Measurements from ENCODE around the gene BTG3. TPM values are rescaled to one million over a fixed set of nuclear protein-coding genes. Genes with fewer than 3 reads are reported as not detected.

The BTG3 gene
- total RNA-seq, 5 donors from 2014 or later (not counting 1 experiment from before 2014, with no cell fraction given) = 10.4 to 79.5 (median 17.6) TPM

DNA sequence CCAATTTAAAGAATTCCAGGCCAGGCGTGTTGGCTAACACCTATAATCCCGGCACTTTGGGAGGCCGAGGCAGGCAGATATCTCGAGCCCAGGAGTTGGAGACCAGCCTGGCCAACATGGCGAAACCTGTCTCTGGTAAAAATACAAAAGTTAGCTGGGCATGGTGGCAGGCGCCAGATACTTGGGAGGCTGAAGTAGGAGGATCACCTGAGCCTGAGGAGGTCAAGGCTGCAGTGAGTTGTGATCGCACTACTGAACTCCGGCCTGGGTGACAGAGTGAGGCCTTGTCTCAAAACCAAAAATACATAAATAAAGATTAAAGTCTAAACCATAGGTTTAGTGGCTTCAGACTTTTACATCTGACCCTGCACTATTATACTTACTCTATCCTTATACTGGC, 32.4 kb downstream of the BTG3 start:
- no peaks in the 10 kb centered on the region for H3K36me3 Mint-ChIP-seq
- no peak overlapping the region for H3K4me3 ChIP-seq (ENCODE audit: control insufficient read depth in 1 of 2, extremely low read depth in 1 of 2, low read length in 1 of 2)
- peaks cover 0 to under 1% of the 10 kb centered on the region in 2 experiments for H3K27me3 ChIP-seq (replicated peaks in 1 of 2; ENCODE audit: control insufficient read depth in 2 of 2, extremely low read depth in 1 of 2, insufficient read depth in 2 of 2, low read length in 1 of 2)
- H3K4me1 ChIP-seq (ENCODE audit: control insufficient read depth in 1 of 2, extremely low read depth in 1 of 2, insufficient read depth in 2 of 2, low read length in 2 of 2) = no peaks in the 10 kb centered on the region
- H3K27me3 Mint-ChIP-seq = no peaks in the 10 kb centered on the region
- H3K27ac ChIP-seq (ENCODE audit: low read length) = no peak overlapping the region
- H3K4me3 Mint-ChIP-seq = no peak overlapping the region
- H3K4me1 Mint-ChIP-seq = no peaks in the 10 kb centered on the region
- H3K36me3 ChIP-seq (ENCODE audit: control insufficient read depth in 2 of 2, extremely low read depth in 1 of 2, insufficient read depth in 1 of 2, low read length in 1 of 2) = no peaks in the 10 kb centered on the region
- ChIA-PET POLR2A (no interaction called here), CTCF (interaction anchor here in 1 of 2 donors (1.3 kb wide), 1 partner anchor 194 kb away, joined by 3 read pairs; no protein-coding TSS in a partner anchor)
- no peaks in the 10 kb centered on the region for H3K9me3 ChIP-seq
- no peak for ATAC-seq (replicated peaks in 1 of 4)
- no peak for DNase-seq
- WGBS (ENCODE audit: insufficient coverage) = 87% methylated on average over 6 of the region's 8 CpGs
- no peak overlapping the region for H3K27ac Mint-ChIP-seq
- no peaks in the 10 kb centered on the region for H3K9me3 Mint-ChIP-seq

DNA sequence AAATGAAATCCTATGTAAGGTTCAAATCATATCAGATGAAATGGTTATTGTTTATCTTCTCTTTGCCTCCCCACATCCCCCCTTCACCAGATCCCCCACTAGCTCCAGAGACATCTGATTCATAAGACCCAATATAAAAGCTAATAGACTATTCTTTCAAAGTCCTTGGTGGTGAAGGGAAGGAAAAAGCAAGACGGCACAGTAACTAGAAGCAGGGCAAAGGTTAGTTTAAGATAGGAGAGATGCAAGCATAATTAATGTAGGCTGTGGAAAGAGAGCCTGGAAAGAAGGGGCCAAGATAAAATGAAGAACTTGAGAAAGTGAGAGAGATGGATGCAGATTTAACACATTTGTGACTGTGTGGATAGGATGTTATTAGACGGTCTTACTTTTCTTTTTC, 33.8 kb downstream of the BTG3 start:
- POLR2A ChIA-PET = interaction anchor here in 1 of 2 donors (0.6 kb wide), 1 partner anchor 205 kb away, joined by 12 read pairs; no protein-coding TSS in a partner anchor
- no peak overlapping the region for H3K27ac Mint-ChIP-seq
- no peaks in the 10 kb centered on the region for H3K4me1 Mint-ChIP-seq
- Histone ChIP-seq H3K4me1 (ENCODE audit: control insufficient read depth in 1 of 2, extremely low read depth in 1 of 2, insufficient read depth in 2 of 2, low read length in 2 of 2) (no peaks in the 10 kb centered on the region), H3K9me3 (no peaks in the 10 kb centered on the region), H3K36me3 (ENCODE audit: control insufficient read depth in 2 of 2, extremely low read depth in 1 of 2, insufficient read depth in 1 of 2, low read length in 1 of 2) (no peaks in the 10 kb centered on the region), H3K27me3 (replicated peaks in 1 of 2; ENCODE audit: control insufficient read depth in 2 of 2, extremely low read depth in 1 of 2, insufficient read depth in 2 of 2, low read length in 1 of 2) (peaks cover 0 to 4% of the 10 kb centered on the region in 2 experiments), H3K4me3 (ENCODE audit: control insufficient read depth in 1 of 2, extremely low read depth in 1 of 2, low read length in 1 of 2) (no peak overlapping the region), H3K27ac (ENCODE audit: low read length) (no peak overlapping the region)
- DNase-seq (no peak), ATAC-seq (replicated peaks in 1 of 4) (no peak)
- no peak overlapping the region for H3K4me3 Mint-ChIP-seq
- CTCF ChIA-PET = interaction anchor here in 1 of 2 donors (0.6 kb wide), 1 partner anchor 192 kb away, joined by 10 read pairs; no protein-coding TSS in a partner anchor
- no peaks in the 10 kb centered on the region for H3K36me3 Mint-ChIP-seq
- peaks cover 3% of the 10 kb centered on the region in 2 donors for H3K27me3 Mint-ChIP-seq
- WGBS (ENCODE audit: insufficient coverage) = 86% methylated on average over 1 of the region's 2 CpGs
- no peaks in the 10 kb centered on the region for H3K9me3 Mint-ChIP-seq

- Mint-ChIP-seq H3K9me3 (no peaks in the 10 kb centered on the region), H3K27ac (no peak overlapping the region), H3K4me1 (no peaks in the 10 kb centered on the region), H3K36me3 (no peaks in the 10 kb centered on the region), H3K27me3 (peaks cover 4 to 6% of the 10 kb centered on the region in 2 donors), H3K4me3 (no peak overlapping the region)
- ATAC-seq (replicated peaks in 1 of 4) (no peak), DNase-seq (no peak)
- Histone ChIP-seq H3K36me3 (ENCODE audit: control insufficient read depth in 2 of 2, extremely low read depth in 1 of 2, insufficient read depth in 1 of 2, low read length in 1 of 2) (no peaks in the 10 kb centered on the region), H3K4me3 (ENCODE audit: control insufficient read depth in 1 of 2, extremely low read depth in 1 of 2, low read length in 1 of 2) (no peak overlapping the region), H3K27me3 (replicated peaks in 1 of 2; ENCODE audit: control insufficient read depth in 2 of 2, extremely low read depth in 1 of 2, insufficient read depth in 2 of 2, low read length in 1 of 2) (peaks cover 0 to 8% of the 10 kb centered on the region in 2 experiments), H3K9me3 (no peaks in the 10 kb centered on the region), H3K27ac (ENCODE audit: low read length) (no peak overlapping the region), H3K4me1 (ENCODE audit: control insufficient read depth in 1 of 2, extremely low read depth in 1 of 2, insufficient read depth in 2 of 2, low read length in 2 of 2) (no peaks in the 10 kb centered on the region)
- POLR2A ChIA-PET = no interaction called here
- no CpG with 5 or more reads among the region's 2 CpGs for WGBS (ENCODE audit: insufficient coverage)
- CTCF ChIA-PET = no interaction called here
These were observed 34.5 kb downstream of the BTG3 start for GRCh38 chr21:17578162-17578561.

DNA sequence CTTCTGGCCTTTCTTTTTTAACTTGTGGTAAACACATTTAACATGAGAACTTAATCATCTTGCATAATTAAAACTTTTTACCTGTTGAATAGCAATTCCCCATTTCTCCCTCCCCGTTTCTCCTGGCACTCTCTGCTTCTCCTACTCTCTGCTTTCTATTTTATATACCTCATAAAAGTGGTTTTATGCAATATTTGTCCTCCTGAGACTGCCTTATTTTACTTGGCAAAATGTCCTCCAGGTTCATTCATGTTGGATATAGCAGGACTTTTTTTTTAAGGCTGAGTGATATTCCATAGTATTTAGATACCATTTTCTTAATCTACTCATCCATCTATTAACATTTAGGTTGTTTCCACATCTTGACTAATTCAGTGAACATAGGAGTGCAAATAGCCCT, 35.0 kb downstream of the BTG3 start:
- DNase-seq = no peak
- ATAC-seq (replicated peaks in 1 of 4) = no peak
- no peaks in the 10 kb centered on the region for H3K36me3 ChIP-seq (ENCODE audit: control insufficient read depth in 2 of 2, extremely low read depth in 1 of 2, insufficient read depth in 1 of 2, low read length in 1 of 2)
- H3K27ac ChIP-seq (ENCODE audit: low read length) = no peak overlapping the region
- H3K27me3 Mint-ChIP-seq = peaks cover 7 to 8% of the 10 kb centered on the region in 2 donors
- no peaks in the 10 kb centered on the region for H3K9me3 ChIP-seq
- H3K4me1 Mint-ChIP-seq = no peaks in the 10 kb centered on the region
- H3K27me3 ChIP-seq (replicated peaks in 1 of 2; ENCODE audit: control insufficient read depth in 2 of 2, extremely low read depth in 1 of 2, insufficient read depth in 2 of 2, low read length in 1 of 2) = peaks cover 0 to 8% of the 10 kb centered on the region in 2 experiments
- no peaks in the 10 kb centered on the region for H3K36me3 Mint-ChIP-seq
- no peak overlapping the region for H3K4me3 ChIP-seq (ENCODE audit: control insufficient read depth in 1 of 2, extremely low read depth in 1 of 2, low read length in 1 of 2)
- POLR2A ChIA-PET = interaction anchor here in 1 of 2 donors (0.6 kb wide), 1 partner anchor 50 kb away, joined by 7 read pairs; no protein-coding TSS in a partner anchor
- CTCF ChIA-PET = no interaction called here
- H3K4me3 Mint-ChIP-seq = no peak overlapping the region
- H3K27ac Mint-ChIP-seq = no peak overlapping the region
- WGBS (ENCODE audit: insufficient coverage) = no CpG with 5 or more reads among the region's 1 CpG
- H3K9me3 Mint-ChIP-seq = no peaks in the 10 kb centered on the region
- no peaks in the 10 kb centered on the region for H3K4me1 ChIP-seq (ENCODE audit: control insufficient read depth in 1 of 2, extremely low read depth in 1 of 2, insufficient read depth in 2 of 2, low read length in 2 of 2)

DNA sequence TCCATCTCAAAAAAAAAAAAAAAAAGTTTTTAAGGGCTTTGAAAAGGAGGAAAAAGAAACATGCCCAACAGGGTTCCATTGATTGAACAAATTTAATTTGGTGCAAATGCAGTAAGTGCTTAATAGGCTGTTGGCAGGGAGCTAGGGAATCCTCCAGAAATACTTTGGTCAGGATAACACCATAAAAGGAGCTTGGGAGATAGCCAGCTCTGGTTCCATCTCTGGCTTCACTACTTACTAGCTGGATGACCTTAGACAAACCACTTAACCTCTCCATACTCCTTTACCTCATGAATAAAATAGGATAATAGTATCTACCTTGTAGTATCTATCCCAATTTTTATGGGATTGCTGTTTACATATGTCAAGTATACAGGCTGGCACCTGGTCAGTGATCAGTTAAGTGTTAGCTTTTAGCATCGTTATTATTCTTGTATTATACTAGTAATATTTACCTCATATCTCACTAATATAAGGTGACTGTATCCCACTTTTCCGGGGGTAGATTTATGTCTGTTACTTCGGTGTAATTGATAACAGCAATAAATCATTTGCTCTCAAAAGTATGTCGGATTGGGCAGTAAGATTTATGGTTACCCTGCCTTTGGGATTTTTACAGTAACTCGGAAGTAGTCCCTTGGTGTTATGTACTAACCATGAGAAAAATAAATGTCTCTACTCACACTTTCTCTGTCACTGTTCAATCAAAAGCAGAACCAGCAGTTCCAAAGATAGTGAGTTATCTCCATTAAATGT, 36.4 kb downstream of the BTG3 start:
- Histone ChIP-seq H3K9me3 (no peaks in the 10 kb centered on the region), H3K27me3 (replicated peaks in 1 of 2; ENCODE audit: control insufficient read depth in 2 of 2, extremely low read depth in 1 of 2, insufficient read depth in 2 of 2, low read length in 1 of 2) (peaks cover 0 to 8% of the 10 kb centered on the region in 2 experiments), H3K4me1 (ENCODE audit: control insufficient read depth in 1 of 2, extremely low read depth in 1 of 2, insufficient read depth in 2 of 2, low read length in 2 of 2) (no peaks in the 10 kb centered on the region), H3K4me3 (ENCODE audit: control insufficient read depth in 1 of 2, extremely low read depth in 1 of 2, low read length in 1 of 2) (no peak overlapping the region), H3K27ac (ENCODE audit: low read length) (no peak overlapping the region), H3K36me3 (ENCODE audit: control insufficient read depth in 2 of 2, extremely low read depth in 1 of 2, insufficient read depth in 1 of 2, low read length in 1 of 2) (no peaks in the 10 kb centered on the region)
- Mint-ChIP-seq H3K27me3 (peaks cover 7 to 8% of the 10 kb centered on the region in 2 donors), H3K4me1 (no peaks in the 10 kb centered on the region), H3K27ac (no peak overlapping the region), H3K36me3 (no peaks in the 10 kb centered on the region), H3K9me3 (no peaks in the 10 kb centered on the region), H3K4me3 (no peak overlapping the region)
- CTCF ChIA-PET = no interaction called here
- POLR2A ChIA-PET = no interaction called here
- WGBS (ENCODE audit: insufficient coverage) = no CpG with 5 or more reads among the region's 5 CpGs
- ATAC-seq (replicated peaks in 1 of 4) (no peak), DNase-seq (no peak)

GRCh38 chr21:17575076-17575475, 37.6 kb downstream of the BTG3 start:
- H3K4me1 Mint-ChIP-seq = no peaks in the 10 kb centered on the region
- Histone ChIP-seq H3K4me3 (ENCODE audit: control insufficient read depth in 1 of 2, extremely low read depth in 1 of 2, low read length in 1 of 2) (no peak overlapping the region), H3K36me3 (ENCODE audit: control insufficient read depth in 2 of 2, extremely low read depth in 1 of 2, insufficient read depth in 1 of 2, low read length in 1 of 2) (no peaks in the 10 kb centered on the region), H3K9me3 (no peaks in the 10 kb centered on the region), H3K27me3 (replicated peaks in 1 of 2; ENCODE audit: control insufficient read depth in 2 of 2, extremely low read depth in 1 of 2, insufficient read depth in 2 of 2, low read length in 1 of 2) (peaks cover 0 to 8% of the 10 kb centered on the region in 2 experiments), H3K27ac (ENCODE audit: low read length) (no peak overlapping the region), H3K4me1 (ENCODE audit: control insufficient read depth in 1 of 2, extremely low read depth in 1 of 2, insufficient read depth in 2 of 2, low read length in 2 of 2) (no peaks in the 10 kb centered on the region)
- 83% methylated on average over 4 of the region's 5 CpGs for WGBS (ENCODE audit: insufficient coverage)
- no peak overlapping the region for H3K27ac Mint-ChIP-seq
- no peaks in the 10 kb centered on the region for H3K9me3 Mint-ChIP-seq
- peaks cover 7 to 8% of the 10 kb centered on the region in 2 donors for H3K27me3 Mint-ChIP-seq
- ChIA-PET POLR2A (no interaction called here), CTCF (interaction anchor here in 1 of 2 donors (0.7 kb wide), 1 partner anchor 8 kb away, joined by 4 read pairs; no protein-coding TSS in a partner anchor)
- DNase-seq (no peak), ATAC-seq (replicated peaks in 1 of 4) (no peak)
- H3K4me3 Mint-ChIP-seq = no peak overlapping the region
- H3K36me3 Mint-ChIP-seq = no peaks in the 10 kb centered on the region

All from T-cell (primary cell).